OCI-LY3 (cell line): ENCODE data around the gene PELI2.

Experiments
- H2AFZ ChIP-seq: fragments of 200-600, 300-600 bp; shearing (Covaris generic); 2 replicates; pipeline ENCODE4 v1.6.0; 2014; ENCODE audit warnings: antibody characterized with exemption, low read depth, low read length
- H3K27ac ChIP-seq: fragments of 200-600, 300-600 bp; sonication (generic); 2 replicates; pipeline ENCODE4 v1.5.1; 2014; ENCODE audit warnings: mild to moderate bottlenecking, low read length, moderate library complexity, mixed read lengths
- H3K27me3 ChIP-seq: fragments of 200-600, 300-600 bp; sonication (generic); 2 replicates; pipeline ENCODE4 v1.6.1; 2014; ENCODE audit warnings: low read depth, low read length, mixed read lengths
- H3K36me3 ChIP-seq: fragments of 200-600, 300-600 bp; sonication (generic); replicated peaks from 2 replicates; pipeline ENCODE3; 2014; ENCODE audit warnings: low read depth, low read length, mixed read lengths
- H3K4me1 ChIP-seq: fragments of 300-600, 200-600 bp; sonication (generic); 2 replicates; pipeline ENCODE4 v1.6.1; 2014; ENCODE audit warnings: low read length, mixed read lengths
- H3K4me2 ChIP-seq: fragments of 200-600, 300-600 bp; sonication (generic); 2 replicates; pipeline ENCODE4 v1.6.1; 2014; ENCODE audit warnings: low read length, mixed read lengths
- H3K4me3 ChIP-seq: fragments of 300-600, 200-600 bp; sonication (generic); 2 replicates; pipeline ENCODE4 v1.5.1; 2014; ENCODE audit warnings: antibody characterized with exemption, mild to moderate bottlenecking, low read length, moderate library complexity
- H3K79me2 ChIP-seq: fragments of 300-600, 200-600 bp; shearing (Covaris generic); 2 replicates; pipeline ENCODE4 v1.6.1; 2014; ENCODE audit warnings: mild to moderate bottlenecking, low read length, mixed read lengths
- H3K9ac ChIP-seq: fragments of 300-600, 200-600 bp; shearing (Covaris generic); 2 replicates; pipeline ENCODE4 v1.6.0; 2014; ENCODE audit warnings: mild to moderate bottlenecking, low read length, moderate library complexity
- H3K9me3 ChIP-seq: fragments of 200-600, 300-600 bp; shearing (Covaris generic); 2 replicates; pipeline ENCODE4 v1.6.1; 2014; ENCODE audit warnings: low read length, mixed read lengths; ENCODE audit not compliant: insufficient read depth
- H4K20me1 ChIP-seq: fragments of 200-600, 300-600 bp; sonication (generic); 2 replicates; pipeline ENCODE4 v1.6.1; 2016; ENCODE audit warnings: low read length, mixed read lengths; ENCODE audit not compliant: insufficient read depth
- CTCF ChIP-seq: fragments of 200-600, 300-600 bp; sonication (generic); IDR thresholded peaks from 2 replicates; pipeline ENCODE4 v1.5.1; 2014; ENCODE audit warnings: antibody characterized with exemption, low read length, low read depth
- EZH2phosphoT487 ChIP-seq: fragments of 200-600 bp; shearing (Covaris generic); IDR thresholded peaks from 2 replicates; pipeline ENCODE4 v1.6.1; 2018; ENCODE audit warnings: antibody characterized with exemption, mixed run types, low read depth

PELI2 gene

GRCh38 chr14:56112781-56113180, 5.4 kb upstream of the PELI2 start:
- H3K9me3 ChIP-seq, result no peaks in the 10 kb centered on the region
- H4K20me1 ChIP-seq, result no peaks in the 10 kb centered on the region
- no peaks in the 10 kb centered on the region for H3K79me2 ChIP-seq
- no peak overlapping the region for H3K4me3 ChIP-seq
- no peak overlapping the region for H3K9ac ChIP-seq
- H2AFZ ChIP-seq, result no peak overlapping the region
- H3K36me3 ChIP-seq, result no peaks in the 10 kb centered on the region
- TF ChIP-seq CTCF (no peak), EZH2phosphoT487 (no peak)
- H3K4me1 ChIP-seq, result peaks cover 9% of the 10 kb centered on the region
- 0 out of 2 replicates have a peak overlapping the region, but pooled peaks have one; percentile 3 for H3K4me2 ChIP-seq
- peaks cover 40% of the 10 kb centered on the region for H3K27me3 ChIP-seq
- H3K27ac ChIP-seq, result no peak overlapping the region

GRCh38 chr14:56115334-56115870, 2.8 kb upstream of the PELI2 start:
- Histone ChIP-seq H3K4me3 (no peak overlapping the region), H3K27me3 (peaks cover 53% of the 10 kb centered on the region), H3K79me2 (no peaks in the 10 kb centered on the region), H4K20me1 (no peaks in the 10 kb centered on the region), H2AFZ (no peak overlapping the region), H3K36me3 (no peaks in the 10 kb centered on the region), H3K9me3 (no peaks in the 10 kb centered on the region), H3K4me1 (peaks cover 9% of the 10 kb centered on the region), H3K4me2 (no peak overlapping the region), H3K27ac (no peak overlapping the region), H3K9ac (no peak overlapping the region)
- no peak for TF ChIP-seq CTCF
- TF ChIP-seq EZH2phosphoT487, result no peak

GRCh38 chr14:56115976-56116893, 2.0 kb upstream of the PELI2 start:
- peaks cover 61% of the 10 kb centered on the region for H3K27me3 ChIP-seq
- no peak for TF ChIP-seq CTCF
- no peak for TF ChIP-seq EZH2phosphoT487
- no peaks in the 10 kb centered on the region for H3K9me3 ChIP-seq
- no peaks in the 10 kb centered on the region for H3K79me2 ChIP-seq
- H3K9ac ChIP-seq, result no peak overlapping the region
- H3K4me2 ChIP-seq, result no peak overlapping the region
- H4K20me1 ChIP-seq, result no peaks in the 10 kb centered on the region
- no peak overlapping the region for H3K4me3 ChIP-seq
- H3K36me3 ChIP-seq, result no peaks in the 10 kb centered on the region
- H2AFZ ChIP-seq, result no peak overlapping the region
- peaks cover 9% of the 10 kb centered on the region for H3K4me1 ChIP-seq
- no peak overlapping the region for H3K27ac ChIP-seq

GRCh38 chr14:56118611-56119181, 485 bp downstream of the PELI2 start:
- Histone ChIP-seq H3K27me3 (peaks cover 67% of the 10 kb centered on the region), H3K4me2 (peak overlapping the region; percentile 66)

More at GRCh38 chr14:56118611-56119181, 485 bp downstream of the PELI2 start:
- no peaks in the 10 kb centered on the region for H3K9me3 ChIP-seq
- H3K4me3 ChIP-seq, result peak overlapping the region; percentile 85
- H3K27ac ChIP-seq, result no peak overlapping the region
- H2AFZ ChIP-seq, result 0 out of 2 replicates have a peak overlapping the region, but pooled peaks have one; percentile 66
- no peaks in the 10 kb centered on the region for H3K36me3 ChIP-seq
- peak overlapping the region; percentile 45; the same call in 1 of the 2 replicates for H3K9ac ChIP-seq
- TF ChIP-seq EZH2phosphoT487 (no peak), CTCF (no peak)
- no peaks in the 10 kb centered on the region for H3K79me2 ChIP-seq
- H4K20me1 ChIP-seq, result no peaks in the 10 kb centered on the region
- H3K4me1 ChIP-seq, result no peaks in the 10 kb centered on the region
